Body of pancreas (tissue), 4 donors: ENCODE results near the gene CLEC11A.
"Not testable (repeated sequence)": the region's sequence is repeated elsewhere in the genome, so short reads cannot be mapped to it uniquely, and the experiment has no call there.

Experiments used
- POLR2A ChIP-seq, 3 donors: fragments of 450-650 bp; IDR thresholded peaks; one replicate each; pipeline ENCODE4 v1.6.1; 2016; ENCODE audit warnings: antibody characterized with exemption in 3 of 3, mild to moderate bottlenecking in 2 of 3
- TF ChIP-seq, protein P1 (sequence below), 7 experiments: fragments of 450-650 bp in 4 of 7; fragments of 200-600 bp in 3 of 7; sonication (generic) in 3 of 7; IDR thresholded peaks; one replicate each; pipeline ENCODE4 v1.5.1; 2016 to 2019; ENCODE audit warnings: antibody characterized with exemption in 7 of 7

DNA sequence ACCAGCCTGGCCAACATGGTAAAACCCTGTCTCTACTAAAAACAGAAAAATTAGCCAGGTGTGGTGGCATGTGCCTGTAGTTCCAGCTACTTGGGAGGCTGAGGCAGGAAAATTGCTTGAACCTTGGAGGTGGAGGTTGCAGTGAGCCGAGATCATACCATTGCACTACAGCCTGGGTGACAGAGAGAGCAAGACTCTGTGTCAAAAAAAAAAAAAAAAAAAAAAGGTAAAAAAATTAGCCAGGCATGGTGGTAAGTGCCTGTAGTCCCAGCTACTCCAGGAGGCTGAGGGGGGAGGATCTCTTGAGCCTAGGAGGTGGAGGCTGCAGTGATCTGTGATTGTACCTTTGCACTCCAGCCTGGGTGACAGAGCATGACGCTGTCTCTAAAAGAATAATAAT is 47.0 kb downstream of the CLEC11A start, which contains the start of gene GPR32:
- TF ChIP-seq, protein P1, sequence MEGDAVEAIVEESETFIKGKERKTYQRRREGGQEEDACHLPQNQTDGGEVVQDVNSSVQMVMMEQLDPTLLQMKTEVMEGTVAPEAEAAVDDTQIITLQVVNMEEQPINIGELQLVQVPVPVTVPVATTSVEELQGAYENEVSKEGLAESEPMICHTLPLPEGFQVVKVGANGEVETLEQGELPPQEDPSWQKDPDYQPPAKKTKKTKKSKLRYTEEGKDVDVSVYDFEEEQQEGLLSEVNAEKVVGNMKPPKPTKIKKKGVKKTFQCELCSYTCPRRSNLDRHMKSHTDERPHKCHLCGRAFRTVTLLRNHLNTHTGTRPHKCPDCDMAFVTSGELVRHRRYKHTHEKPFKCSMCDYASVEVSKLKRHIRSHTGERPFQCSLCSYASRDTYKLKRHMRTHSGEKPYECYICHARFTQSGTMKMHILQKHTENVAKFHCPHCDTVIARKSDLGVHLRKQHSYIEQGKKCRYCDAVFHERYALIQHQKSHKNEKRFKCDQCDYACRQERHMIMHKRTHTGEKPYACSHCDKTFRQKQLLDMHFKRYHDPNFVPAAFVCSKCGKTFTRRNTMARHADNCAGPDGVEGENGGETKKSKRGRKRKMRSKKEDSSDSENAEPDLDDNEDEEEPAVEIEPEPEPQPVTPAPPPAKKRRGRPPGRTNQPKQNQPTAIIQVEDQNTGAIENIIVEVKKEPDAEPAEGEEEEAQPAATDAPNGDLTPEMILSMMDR (IDR thresholded peaks at IDR 0.05): not testable (repeated sequence)
- not testable (repeated sequence) for TF ChIP-seq POLR2A (IDR thresholded peaks at IDR 0.05)
